Thoracic aorta (tissue), 2 donors: Measurements from ENCODE around the gene CCR6. TPM values are rescaled to one million over a fixed set of nuclear protein-coding genes. Genes with fewer than 3 reads are reported as not detected.

Source experiments
- ATAC-seq: fragments of 150-250 bp; one replicate; pipeline ENCODE4 v1.8.0; 2017; ENCODE audit warnings: low read depth; ENCODE audit not compliant: insufficient number of reproducible peaks, low FRiP score
- DNase-seq: peaks from one replicate; pipeline ENCODE4 v3.0.0-alpha.2; 2020; ENCODE audit warnings: low spot score
- H3K27ac ChIP-seq, 2 donors: fragments of 200-600 bp; sonication (generic); 1 replicate in 1 of 2; 2 replicates in 1 of 2; pipeline ENCODE4 v1.5.1; 2016; ENCODE audit warnings: mild to moderate bottlenecking in 2 of 2, moderate library complexity in 2 of 2
- H3K27me3 ChIP-seq: fragments of 200-600 bp; sonication (generic); replicated peaks from 2 replicates; pipeline ENCODE4 v1.6.0; 2016; ENCODE audit warnings: mild to moderate bottlenecking; ENCODE audit not compliant: insufficient read depth
- H3K36me3 ChIP-seq: fragments of 200-600 bp; sonication (generic); one replicate; pipeline ENCODE4 v1.5.1; 2016
- H3K4me1 ChIP-seq, 2 donors: fragments of 200-600 bp; sonication (generic); 1 replicate in 1 of 2; 2 replicates in 1 of 2; pipeline versions ENCODE4 v1.5.1 to v1.6.0; 2016; ENCODE audit warnings: low read depth in 2 of 2, mild to moderate bottlenecking in 1 of 2; ENCODE audit not compliant: control insufficient read depth in 1 of 2
- H3K4me3 ChIP-seq: fragments of 200-600 bp; sonication (generic); 2 replicates; pipeline ENCODE4 v1.5.1; 2016; ENCODE audit warnings: mild to moderate bottlenecking
- H3K9me3 ChIP-seq: fragments of 200-600 bp; sonication (generic); 2 replicates; pipeline ENCODE4 v1.5.1; 2016
- CTCF ChIP-seq: fragments of 200-600 bp; sonication (generic); IDR thresholded peaks from one replicate; pipeline ENCODE4 v1.5.1; 2019; ENCODE audit warnings: antibody characterized with exemption
- total RNA-seq, 2 donors: library from RNA; depleted of rRNA; stranded (reverse); fragments of >200 nt; gene quantifications; one replicate each; pipeline versions ENCODE4 v1.1.0 to v1.2.3, GENCODE V29; 2016

The CCR6 gene
- total RNA-seq, 2 donors from 2014 or later: not detected

- no peaks in the 10 kb centered on the region for H3K4me1 ChIP-seq
- ATAC-seq (no peak), DNase-seq (no peak)
- no peaks in the 10 kb centered on the region for H3K27me3 ChIP-seq
- H3K4me3 ChIP-seq: no peak overlapping the region
- H3K9me3 ChIP-seq: no peaks in the 10 kb centered on the region
- no peaks in the 10 kb centered on the region for H3K36me3 ChIP-seq
- H3K27ac ChIP-seq: no peak overlapping the region
- no peak for TF ChIP-seq CTCF
Observed at GRCh38 chr6:167154895-167155294, 32.0 kb downstream of the CCR6 start.

GRCh38 chr6:167157414-167157813, 34.5 kb downstream of the CCR6 start:
- ATAC-seq: no peak
- H3K27ac ChIP-seq: no peak overlapping the region
- no peak for TF ChIP-seq CTCF
- no peaks in the 10 kb centered on the region for H3K4me1 ChIP-seq
- H3K36me3 ChIP-seq: no peaks in the 10 kb centered on the region
- no peaks in the 10 kb centered on the region for H3K27me3 ChIP-seq
- no peak overlapping the region for H3K4me3 ChIP-seq
- no peak for DNase-seq
- H3K9me3 ChIP-seq: no peaks in the 10 kb centered on the region

- Histone ChIP-seq H3K36me3 (no peaks in the 10 kb centered on the region), H3K9me3 (no peaks in the 10 kb centered on the region), H3K4me3 (no peak within 1 kb of the TSS), H3K27ac (no peak within 1 kb of the TSS), H3K27me3 (no peaks in the 10 kb centered on the region), H3K4me1 (no peaks in the 10 kb centered on the region)
- no peak for ATAC-seq
- TF ChIP-seq CTCF: no peak
- DNase-seq: no peak
Observed at GRCh38 chr6:167157863-167158262, 35.0 kb downstream of the CCR6 start, which contains the start of gene GPR31. Gene GPR31 (minus strand): TSS chr6:167157980. CDS start chr6:167157831, 149 bp downstream.

GRCh38 chr6:167161851-167162467, 39.1 kb downstream of the CCR6 start:
- Histone ChIP-seq H3K4me3 (no peak overlapping the region), H3K36me3 (no peaks in the 10 kb centered on the region), H3K27me3 (no peaks in the 10 kb centered on the region), H3K27ac (no peak overlapping the region), H3K9me3 (no peaks in the 10 kb centered on the region), H3K4me1 (no peaks in the 10 kb centered on the region)
- TF ChIP-seq CTCF: no peak
- DNase-seq: no peak
- no peak for ATAC-seq

GRCh38 chr6:167162591-167162990, 39.7 kb downstream of the CCR6 start:
- Histone ChIP-seq H3K36me3 (no peaks in the 10 kb centered on the region), H3K9me3 (no peaks in the 10 kb centered on the region), H3K27ac (no peak overlapping the region), H3K4me3 (no peak overlapping the region), H3K4me1 (no peaks in the 10 kb centered on the region), H3K27me3 (no peaks in the 10 kb centered on the region)
- no peak for DNase-seq
- TF ChIP-seq CTCF: no peak
- no peak for ATAC-seq
